ENCODE data around the gene STRN.
"Not testable (repeated sequence)": the region's sequence is repeated elsewhere in the genome, so short reads cannot be mapped to it uniquely, and the experiment has no call there.

STRN gene

DNA sequence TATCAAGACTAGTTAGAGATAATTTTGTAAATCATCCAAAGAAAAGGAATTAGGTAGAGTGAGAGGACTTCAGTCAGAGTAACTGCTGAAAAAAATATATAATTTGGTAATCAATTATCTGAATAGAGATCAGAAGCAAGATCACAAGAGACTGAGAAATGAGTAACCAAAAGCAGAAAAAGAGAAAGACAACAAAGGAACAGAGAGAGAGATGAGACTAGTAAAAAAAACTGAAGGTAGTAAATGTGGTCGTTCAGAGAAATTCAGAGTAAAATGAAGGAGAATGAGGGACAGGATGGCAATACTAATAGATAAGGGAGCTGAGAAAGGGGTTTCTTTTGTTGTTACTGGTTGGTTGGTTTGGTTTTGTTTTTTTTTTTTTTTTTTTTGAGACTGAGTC lies 16.5 kb downstream of the STRN start:
- Mint-ChIP-seq H3K27me3 (ENCODE audit: low read depth) (no peaks in the 10 kb centered on the region), H3K9me3 (no peaks in the 10 kb centered on the region), H3K27ac (peak overlapping the region in 1 of 3 experiments; percentile 25), H3K4me3 (no peak overlapping the region), H3K4me1 (peaks cover 22% of the 10 kb centered on the region), H3K36me3 (ENCODE audit: low read depth) (no peaks in the 10 kb centered on the region)
- TF ChIP-seq, protein P1, sequence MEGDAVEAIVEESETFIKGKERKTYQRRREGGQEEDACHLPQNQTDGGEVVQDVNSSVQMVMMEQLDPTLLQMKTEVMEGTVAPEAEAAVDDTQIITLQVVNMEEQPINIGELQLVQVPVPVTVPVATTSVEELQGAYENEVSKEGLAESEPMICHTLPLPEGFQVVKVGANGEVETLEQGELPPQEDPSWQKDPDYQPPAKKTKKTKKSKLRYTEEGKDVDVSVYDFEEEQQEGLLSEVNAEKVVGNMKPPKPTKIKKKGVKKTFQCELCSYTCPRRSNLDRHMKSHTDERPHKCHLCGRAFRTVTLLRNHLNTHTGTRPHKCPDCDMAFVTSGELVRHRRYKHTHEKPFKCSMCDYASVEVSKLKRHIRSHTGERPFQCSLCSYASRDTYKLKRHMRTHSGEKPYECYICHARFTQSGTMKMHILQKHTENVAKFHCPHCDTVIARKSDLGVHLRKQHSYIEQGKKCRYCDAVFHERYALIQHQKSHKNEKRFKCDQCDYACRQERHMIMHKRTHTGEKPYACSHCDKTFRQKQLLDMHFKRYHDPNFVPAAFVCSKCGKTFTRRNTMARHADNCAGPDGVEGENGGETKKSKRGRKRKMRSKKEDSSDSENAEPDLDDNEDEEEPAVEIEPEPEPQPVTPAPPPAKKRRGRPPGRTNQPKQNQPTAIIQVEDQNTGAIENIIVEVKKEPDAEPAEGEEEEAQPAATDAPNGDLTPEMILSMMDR (IDR thresholded peaks at IDR 0.05; ENCODE audit: unreplicated experiment in 3 of 3), result no peak

DNA sequence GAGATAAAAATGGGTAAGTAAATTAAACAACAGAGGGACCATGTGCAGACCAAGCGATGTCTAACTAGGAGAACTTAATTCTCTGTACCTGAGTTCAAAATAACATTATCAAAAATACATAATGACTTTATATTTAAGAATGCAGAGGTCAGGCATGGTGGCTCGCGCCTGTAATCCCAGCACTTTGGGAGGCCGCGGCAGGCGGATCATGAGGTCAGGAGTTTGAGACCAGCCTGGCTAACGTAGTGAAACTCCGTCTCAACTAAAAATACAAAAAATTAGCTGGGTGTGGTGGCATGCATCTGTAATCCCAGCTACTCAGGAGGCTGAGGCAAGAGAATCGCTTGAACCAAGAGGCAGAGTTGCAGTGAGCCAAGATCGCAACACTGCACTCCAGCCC lies 21.1 kb downstream of the STRN start:
- not testable (repeated sequence) for H3K27me3 Mint-ChIP-seq (ENCODE audit: low read depth); H3K4me3 Mint-ChIP-seq; H3K36me3 Mint-ChIP-seq (ENCODE audit: low read depth); H3K4me1 Mint-ChIP-seq; H3K27ac Mint-ChIP-seq; H3K9me3 Mint-ChIP-seq

DNA sequence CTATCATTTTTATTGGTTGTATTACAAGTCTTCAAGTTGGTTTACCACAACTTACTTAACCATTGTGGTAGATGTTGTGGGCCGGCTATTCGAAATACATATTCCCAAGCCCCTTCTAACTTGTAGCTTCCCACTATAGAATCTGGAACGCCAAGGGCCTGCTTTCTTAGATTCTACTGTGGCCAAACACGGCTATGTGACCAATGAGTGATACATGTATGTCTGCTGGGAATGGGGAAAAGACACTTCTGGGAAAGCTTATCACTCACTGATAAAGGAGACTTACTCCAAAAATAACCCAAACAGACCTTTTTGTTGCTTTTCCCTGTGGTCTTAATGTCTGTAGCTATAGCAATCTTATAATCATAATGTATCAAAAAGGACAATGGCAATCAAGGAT lies 24.5 kb downstream of the STRN start:
- Mint-ChIP-seq H3K27me3 (ENCODE audit: low read depth) (no peaks in the 10 kb centered on the region), H3K36me3 (ENCODE audit: low read depth) (peaks cover 4% of the 10 kb centered on the region), H3K4me1 (no peaks in the 10 kb centered on the region), H3K9me3 (no peaks in the 10 kb centered on the region), H3K27ac (no peak overlapping the region), H3K4me3 (no peak overlapping the region)
- TF ChIP-seq, protein P1 (IDR thresholded peaks at IDR 0.05; ENCODE audit: unreplicated experiment in 3 of 3), result no peak

DNA sequence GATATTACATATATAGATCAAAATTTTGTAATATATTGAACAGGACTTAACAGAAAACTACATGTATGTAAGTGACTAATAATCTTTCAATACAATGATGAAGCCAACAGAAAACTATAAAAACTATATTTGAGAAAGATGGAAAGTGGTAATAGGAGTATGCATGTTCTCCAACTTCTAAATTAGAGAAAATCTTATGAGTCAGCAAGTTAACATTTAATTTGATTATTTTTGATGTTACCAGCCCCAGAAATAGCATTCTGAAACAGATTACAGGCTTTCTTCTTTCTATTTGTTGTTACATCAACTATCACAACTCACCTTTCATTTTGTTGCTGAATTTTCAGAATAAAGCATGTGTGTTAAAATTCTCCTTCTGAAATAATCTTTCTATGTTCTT lies 29.8 kb downstream of the STRN start:
- not testable (repeated sequence) for H3K4me3 Mint-ChIP-seq

DNA sequence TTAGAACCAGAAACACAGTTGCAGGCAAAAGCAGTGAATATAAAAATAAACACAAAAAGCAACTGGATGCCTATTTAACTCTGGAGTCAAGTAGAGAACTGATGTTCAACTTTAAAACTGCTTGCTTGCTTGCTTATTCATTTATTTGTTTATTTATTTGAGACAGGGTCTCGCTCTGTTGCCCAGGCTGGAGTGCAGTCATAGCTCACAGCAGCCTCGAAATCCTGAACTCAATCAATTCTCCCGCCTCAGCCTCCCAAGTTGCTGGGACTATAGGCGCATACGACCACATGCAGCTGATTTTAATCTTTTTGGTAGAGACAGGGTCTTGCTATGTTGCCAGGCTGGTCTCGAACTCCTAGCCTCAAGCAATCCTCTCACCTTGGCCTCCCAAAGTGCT lies 34.6 kb downstream of the STRN start:
- H3K4me1 Mint-ChIP-seq; H3K4me3 Mint-ChIP-seq; H3K36me3 Mint-ChIP-seq (ENCODE audit: low read depth); H3K9me3 Mint-ChIP-seq; H3K27me3 Mint-ChIP-seq (ENCODE audit: low read depth): not testable (repeated sequence)
- H3K27ac Mint-ChIP-seq, result peak overlapping the region in 1 of 3 experiments; percentile 56

More for the DNA sequence above, 29.8 kb downstream of the STRN start:
- H3K4me1 Mint-ChIP-seq; H3K27ac Mint-ChIP-seq; H3K9me3 Mint-ChIP-seq; H3K27me3 Mint-ChIP-seq (ENCODE audit: low read depth); H3K36me3 Mint-ChIP-seq (ENCODE audit: low read depth): not testable (repeated sequence)

DNA sequence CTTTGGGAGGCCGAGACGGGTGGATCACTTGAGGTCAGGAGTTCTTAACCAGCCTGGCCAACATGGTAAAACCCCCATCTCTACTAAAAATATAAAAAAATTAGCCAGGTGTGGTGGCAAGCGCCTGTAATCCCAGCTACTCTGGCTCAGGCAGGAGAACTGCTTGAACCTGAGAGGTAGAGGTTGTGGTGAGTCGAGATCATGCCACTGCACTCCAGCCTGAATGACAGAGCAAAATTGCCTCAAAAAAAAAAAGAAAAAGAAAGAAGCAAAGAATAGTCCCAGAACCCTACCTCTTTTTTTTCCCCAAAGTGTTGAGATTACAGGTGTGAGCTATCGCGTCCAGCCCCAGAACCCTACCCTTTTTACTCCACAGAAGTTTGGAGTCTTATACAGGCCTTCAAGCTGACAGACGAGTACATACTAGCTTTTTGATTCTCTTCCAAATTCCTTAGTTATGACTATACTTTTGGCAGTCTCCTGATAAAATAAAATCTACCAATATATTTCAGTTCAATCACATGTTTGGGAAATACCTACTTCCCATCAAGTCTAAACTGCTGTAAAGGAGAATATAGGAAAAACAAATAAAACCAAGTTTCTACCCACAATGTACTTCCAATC lies 35.4 kb downstream of the STRN start:
- peak overlapping the region in 1 of 3 experiments; percentile 56 for H3K27ac Mint-ChIP-seq
- H3K9me3 Mint-ChIP-seq; H3K27me3 Mint-ChIP-seq (ENCODE audit: low read depth); H3K36me3 Mint-ChIP-seq (ENCODE audit: low read depth); H3K4me1 Mint-ChIP-seq; H3K4me3 Mint-ChIP-seq: not testable (repeated sequence)

DNA sequence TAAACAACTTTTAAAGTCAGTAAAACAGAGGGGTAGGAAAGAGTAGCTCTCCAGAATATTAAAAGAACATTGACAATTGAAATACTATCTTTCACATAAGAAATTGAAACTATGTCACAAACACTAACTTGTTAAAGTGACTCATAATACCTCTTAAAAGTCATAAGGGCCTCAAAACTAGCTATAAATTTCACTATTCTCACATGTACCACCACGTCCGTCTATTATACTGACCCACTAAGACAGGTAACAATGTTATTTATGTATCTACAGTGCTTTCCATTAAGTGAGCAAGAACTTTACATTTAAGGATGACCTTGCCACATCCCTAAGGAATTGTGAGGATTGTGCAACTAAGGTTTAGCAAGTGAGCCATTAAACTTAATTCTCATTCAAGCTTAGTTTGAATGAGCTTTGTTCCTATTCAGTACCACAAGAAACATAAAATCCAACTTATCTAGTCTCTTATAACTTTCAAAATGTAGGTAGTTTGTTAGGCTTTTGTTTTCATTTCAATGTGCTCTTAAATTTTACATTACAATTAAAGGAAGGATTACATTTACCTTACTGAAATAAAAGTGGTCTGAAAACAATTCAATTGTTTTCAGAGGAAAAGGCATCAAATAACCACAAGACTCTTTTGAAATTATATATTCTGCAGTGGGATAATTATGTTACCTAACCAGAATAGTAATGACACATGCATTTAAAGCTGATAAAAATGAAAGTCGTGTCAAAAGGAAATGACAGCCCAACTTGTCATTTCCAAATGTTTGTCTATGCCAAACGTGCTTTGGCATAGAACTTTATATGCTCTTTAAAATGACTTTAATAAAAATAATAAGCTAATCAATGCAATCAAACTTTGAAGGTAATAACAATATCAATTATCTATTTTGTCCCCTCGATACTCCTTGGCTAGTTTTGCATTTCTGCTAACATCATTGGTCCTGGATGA lies 39.9 kb downstream of the STRN start:
- H3K4me1 Mint-ChIP-seq; H3K27ac Mint-ChIP-seq; H3K27me3 Mint-ChIP-seq (ENCODE audit: low read depth); H3K4me3 Mint-ChIP-seq; H3K9me3 Mint-ChIP-seq: not testable (repeated sequence)
- H3K36me3 Mint-ChIP-seq (ENCODE audit: low read depth), result peaks cover 16% of the 10 kb centered on the region

DNA sequence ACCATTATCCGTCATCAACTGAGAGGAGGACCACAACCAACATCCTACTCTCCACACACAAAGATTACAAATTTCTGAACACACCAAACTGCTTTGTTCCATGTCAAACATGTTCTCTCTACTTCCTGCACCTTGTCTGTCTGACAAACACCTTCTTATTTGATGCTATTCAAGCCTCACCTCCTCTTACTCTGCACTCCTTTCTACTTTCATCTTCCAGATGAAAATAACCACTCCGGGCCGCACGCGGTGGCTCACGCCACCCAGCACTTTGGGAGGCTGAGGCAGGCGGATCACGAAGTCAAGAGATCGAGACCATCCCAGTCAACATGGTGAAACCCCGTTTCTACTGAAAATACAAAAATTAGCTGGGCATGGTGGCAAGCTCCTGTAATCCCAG lies 43.7 kb downstream of the STRN start:
- not testable (repeated sequence) for H3K27ac Mint-ChIP-seq; H3K4me3 Mint-ChIP-seq; H3K4me1 Mint-ChIP-seq; H3K27me3 Mint-ChIP-seq (ENCODE audit: low read depth); H3K9me3 Mint-ChIP-seq
- H3K36me3 Mint-ChIP-seq (ENCODE audit: low read depth), result peaks cover 16% of the 10 kb centered on the region

DNA sequence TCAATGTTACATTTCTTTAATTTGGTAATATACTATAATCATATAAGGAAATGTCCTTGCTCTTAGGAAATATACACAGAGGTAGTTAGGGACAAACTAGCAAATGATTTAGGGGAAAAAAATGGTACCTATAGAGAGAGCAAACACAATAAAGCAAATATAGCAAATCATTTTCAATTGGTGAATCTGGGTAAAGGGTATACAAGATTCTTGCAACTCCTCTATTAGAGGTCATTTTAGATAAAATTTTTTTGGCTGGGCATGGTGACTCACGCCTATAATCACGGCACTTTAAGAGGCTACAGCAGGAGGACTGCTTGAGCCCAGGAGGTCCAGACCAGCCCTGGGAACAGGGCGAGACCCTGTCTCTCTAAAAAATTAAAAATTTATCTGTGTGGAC lies 44.4 kb downstream of the STRN start:
- peaks cover 5% of the 10 kb centered on the region for H3K4me1 Mint-ChIP-seq
- TF ChIP-seq, protein P1 (IDR thresholded peaks at IDR 0.05; ENCODE audit: unreplicated experiment in 3 of 3), result no peak

More for the DNA sequence above, 44.4 kb downstream of the STRN start:
- H3K4me3 Mint-ChIP-seq, result no peak overlapping the region
- peaks cover 16% of the 10 kb centered on the region for H3K36me3 Mint-ChIP-seq (ENCODE audit: low read depth)
- H3K9me3 Mint-ChIP-seq, result no peaks in the 10 kb centered on the region
- H3K27ac Mint-ChIP-seq, result no peak overlapping the region
- H3K27me3 Mint-ChIP-seq (ENCODE audit: low read depth), result no peaks in the 10 kb centered on the region
